Caki2 (cell line): ENCODE results near the gene TMA7B. TPM values are rescaled to one million over a fixed set of nuclear protein-coding genes. Genes with fewer than 3 reads are reported as not detected.

ENCODE experiments used
- DNase-seq: peaks from one replicate; pipeline ENCODE4 v3.0.0-alpha.2; 2015; ENCODE audit warnings: low read depth
- in situ Hi-C: cut with HindIII; loops from 2 replicates; pipeline ENCODE4 v1.10.0; 2016; ENCODE audit warnings: low sequenced_read_pairs, low pct_unique_long_range_greater_than_20kb, mixed read lengths
- total RNA-seq: library from RNA; depleted of rRNA; stranded (reverse); fragments of >200 nt; shearing (Covaris generic); gene quantifications from 2 replicates; pipeline ENCODE4 v1.2.3, GENCODE V29; 2014; ENCODE audit warnings: low replicate concordance; rRNA removed

TMA7B gene
- not detected in 2 replicates for total RNA-seq

DNA sequence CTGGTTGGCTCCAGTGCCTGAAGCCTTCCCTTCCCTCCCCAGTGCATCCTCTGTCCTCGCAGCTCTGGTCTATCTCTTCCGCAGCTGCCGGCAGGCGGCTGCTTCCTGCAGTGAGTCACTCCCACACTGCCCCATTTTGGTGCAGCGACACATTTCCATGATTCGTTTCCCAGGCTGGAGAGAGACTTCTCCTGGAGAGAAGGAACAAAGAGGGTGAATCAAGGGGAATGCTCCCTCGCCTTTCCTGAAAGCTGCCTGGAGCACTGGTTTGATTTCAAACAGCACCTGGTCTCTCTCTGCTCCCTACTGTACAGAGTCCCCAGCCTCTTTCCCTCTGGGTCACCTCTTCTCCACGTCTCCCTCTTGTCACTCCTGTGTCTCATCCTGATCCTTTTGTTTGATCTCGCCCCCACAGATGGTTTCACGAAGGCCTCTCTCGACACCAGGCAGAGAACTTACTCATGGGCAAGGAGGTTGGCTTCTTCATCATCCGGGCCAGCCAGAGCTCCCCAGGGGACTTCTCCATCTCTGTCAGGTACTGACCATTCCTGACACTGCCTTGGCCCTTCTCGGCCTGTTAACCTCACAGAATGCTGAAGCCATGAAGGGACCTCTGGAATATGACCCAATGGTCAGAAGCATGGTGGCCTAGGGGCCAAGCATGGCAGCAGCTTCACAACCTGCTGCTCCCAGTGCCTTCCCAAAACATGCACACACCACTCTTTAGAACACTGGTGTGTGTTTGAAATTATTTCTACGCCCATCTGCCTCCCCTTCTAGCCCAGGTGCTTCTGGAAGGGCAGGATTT is at the start of gene TMA7B:
Gene TMA7B (plus strand): TSS at position 758 of the 808 bp plus-strand sequence. CDS start 3,978 bp downstream, outside the sequence.
- DNase-seq = peak; percentile 34
- in situ Hi-C loops = no loop called here

DNA sequence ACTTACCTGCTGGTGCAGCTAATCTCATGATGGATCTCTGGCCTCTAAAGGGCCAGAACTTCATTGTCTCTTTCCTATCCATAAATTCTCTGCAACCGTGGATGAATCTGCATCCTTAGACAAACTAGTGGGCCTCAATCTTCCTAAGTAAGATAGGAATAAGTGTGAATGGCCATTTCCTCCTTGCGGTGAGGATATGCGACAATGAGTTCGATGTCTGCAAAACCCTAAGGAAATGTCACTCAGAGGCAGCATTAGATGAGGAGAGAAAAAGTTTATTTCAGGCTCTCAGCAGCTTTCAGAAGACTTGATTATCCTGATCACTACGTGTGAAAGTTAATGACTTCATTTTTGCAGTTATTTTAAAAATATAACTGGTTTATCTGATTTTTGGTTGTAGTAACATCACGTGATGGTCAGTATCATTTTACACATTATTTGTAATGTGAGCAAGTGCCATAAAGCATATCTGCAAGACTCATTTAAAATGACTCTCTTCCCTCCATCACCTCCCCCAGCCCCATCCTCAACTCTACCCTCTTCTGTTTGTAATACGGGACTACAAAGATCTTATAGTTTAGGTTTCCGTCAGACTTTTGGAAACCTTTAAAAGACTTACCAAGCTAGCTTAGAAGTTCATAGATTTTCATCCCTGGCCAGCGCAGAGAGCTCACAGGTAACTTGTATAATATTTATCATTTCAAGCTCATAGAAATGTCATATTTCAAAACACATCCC is 49.2 kb upstream of the TMA7B start:
- no peak for DNase-seq
- in situ Hi-C loops = no loop called here

DNA sequence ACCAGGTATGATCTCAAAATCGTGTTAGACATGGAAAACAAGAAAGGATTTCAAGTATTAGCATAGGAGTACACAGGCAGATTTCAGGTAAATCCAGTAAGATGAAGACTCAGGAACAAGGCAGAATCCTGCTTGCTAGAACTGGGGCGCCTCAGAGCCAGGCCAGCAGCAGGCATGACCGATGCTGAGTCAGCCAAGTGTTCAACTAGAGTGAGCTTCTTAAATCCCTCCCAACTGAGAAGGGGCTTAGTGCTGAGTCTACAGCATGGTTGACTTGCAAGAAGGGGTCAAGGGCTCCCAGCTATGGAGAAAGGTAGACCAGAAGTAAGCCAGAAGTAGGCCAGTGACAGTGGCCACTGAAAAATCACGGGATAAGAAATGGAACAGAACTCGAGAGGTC is 46.9 kb upstream of the TMA7B start:
- in situ Hi-C loops = no loop called here
- DNase-seq = no peak

DNA sequence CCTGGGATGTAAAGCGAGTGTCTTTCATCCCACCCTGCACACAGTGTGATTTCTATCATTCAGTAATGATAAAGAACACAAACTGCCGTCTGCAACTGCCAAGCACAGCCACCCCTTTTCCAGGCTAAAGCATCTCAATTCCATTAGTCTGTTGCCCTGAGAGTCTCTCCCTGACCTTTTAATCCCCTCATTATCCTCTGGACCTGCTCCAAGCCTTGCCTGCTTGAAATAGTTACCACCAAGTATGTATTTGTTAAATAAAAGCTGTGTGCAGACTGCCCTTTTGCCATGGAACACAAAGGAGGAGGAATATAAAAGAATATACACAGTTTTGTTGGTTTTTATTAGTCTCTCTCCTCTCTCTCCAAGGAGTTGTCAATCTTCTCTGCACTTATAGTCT is 46.3 kb upstream of the TMA7B start:
- in situ Hi-C loops = no loop called here
- DNase-seq = no peak

DNA sequence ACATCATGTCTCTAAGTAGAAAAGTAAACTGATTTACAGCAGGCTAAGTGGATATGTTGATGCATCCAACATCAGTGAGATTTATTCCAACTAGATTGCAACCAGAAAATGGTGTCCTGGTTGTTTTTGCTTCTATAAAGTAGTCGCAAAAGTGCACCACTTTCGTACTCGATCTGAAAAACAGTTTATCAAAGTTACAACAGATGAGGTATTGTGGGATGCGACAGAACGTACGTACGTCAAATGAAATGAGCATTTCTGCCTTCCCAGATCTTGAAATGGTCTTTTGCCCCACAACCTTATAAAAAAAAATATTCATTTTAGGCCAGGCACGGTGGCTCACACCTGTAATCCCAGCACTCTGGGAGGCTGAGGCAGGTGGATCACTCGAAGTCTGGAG is 45.6 kb upstream of the TMA7B start:
- no peak for DNase-seq
- in situ Hi-C loops = no loop called here

DNA sequence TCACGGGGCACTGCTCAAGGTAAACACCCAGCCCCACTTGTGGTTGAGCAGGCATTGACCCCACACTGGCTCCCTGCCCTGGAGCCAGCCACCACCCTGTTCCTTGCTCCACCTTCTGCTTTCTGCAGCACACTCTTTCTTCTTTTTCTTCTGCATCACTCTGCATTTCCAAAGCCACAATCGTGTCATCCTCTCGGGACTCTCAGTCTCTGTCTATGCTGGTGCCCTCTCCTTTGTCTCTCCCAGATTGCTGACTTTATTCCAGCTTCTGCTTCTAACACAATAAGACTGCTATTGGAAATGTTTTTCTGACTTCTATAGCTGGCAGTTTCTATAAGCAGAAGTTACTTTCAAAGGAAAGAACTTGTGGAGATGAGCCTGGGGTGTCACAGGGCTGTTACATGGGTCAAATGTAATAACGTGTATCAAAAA is 44.9 kb upstream of the TMA7B start:
- in situ Hi-C loops = no loop called here
- peak; percentile 3 for DNase-seq

DNA sequence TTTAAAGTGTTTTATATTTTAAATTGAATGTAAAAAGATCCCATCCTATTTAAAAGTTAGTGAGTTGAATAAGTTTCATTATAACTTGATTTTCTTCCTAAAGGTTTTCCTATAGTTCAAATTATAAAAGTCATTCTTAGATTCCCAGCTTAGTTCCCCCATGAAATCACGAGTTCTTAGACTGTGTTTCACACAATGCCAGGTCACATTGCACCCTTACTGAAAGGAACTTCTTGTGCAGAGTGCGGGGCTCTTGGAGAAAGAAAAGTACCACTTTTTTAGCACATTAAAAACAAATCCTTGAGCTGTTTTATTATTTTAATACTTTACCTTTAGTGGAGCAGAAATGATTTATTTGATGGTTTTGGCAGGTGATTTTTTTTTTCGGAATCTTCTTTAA is 43.7 kb upstream of the TMA7B start:
- in situ Hi-C loops = no loop called here
- no peak for DNase-seq

DNA sequence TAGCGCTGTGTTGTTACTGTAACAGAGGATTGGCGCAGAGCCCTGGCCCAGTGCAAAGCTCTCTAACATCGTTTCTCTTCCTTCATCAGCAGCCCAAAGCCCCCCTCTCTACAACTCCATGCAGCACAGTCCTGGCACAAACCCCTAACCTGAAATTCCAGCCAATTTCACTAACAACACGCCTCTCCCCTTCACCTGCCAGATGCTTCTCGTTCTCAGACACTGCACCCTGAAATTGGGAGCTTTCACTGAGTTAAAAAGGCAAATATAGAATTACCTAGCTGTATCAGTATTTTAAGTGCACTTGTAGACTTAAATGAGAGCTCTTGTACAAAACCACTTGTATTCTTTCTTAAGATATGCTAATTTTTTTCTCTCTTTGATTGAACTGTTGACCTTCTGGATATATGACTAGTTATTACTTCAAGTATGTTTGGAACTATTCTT is 43.0 kb upstream of the TMA7B start:
- no peak for DNase-seq

DNA sequence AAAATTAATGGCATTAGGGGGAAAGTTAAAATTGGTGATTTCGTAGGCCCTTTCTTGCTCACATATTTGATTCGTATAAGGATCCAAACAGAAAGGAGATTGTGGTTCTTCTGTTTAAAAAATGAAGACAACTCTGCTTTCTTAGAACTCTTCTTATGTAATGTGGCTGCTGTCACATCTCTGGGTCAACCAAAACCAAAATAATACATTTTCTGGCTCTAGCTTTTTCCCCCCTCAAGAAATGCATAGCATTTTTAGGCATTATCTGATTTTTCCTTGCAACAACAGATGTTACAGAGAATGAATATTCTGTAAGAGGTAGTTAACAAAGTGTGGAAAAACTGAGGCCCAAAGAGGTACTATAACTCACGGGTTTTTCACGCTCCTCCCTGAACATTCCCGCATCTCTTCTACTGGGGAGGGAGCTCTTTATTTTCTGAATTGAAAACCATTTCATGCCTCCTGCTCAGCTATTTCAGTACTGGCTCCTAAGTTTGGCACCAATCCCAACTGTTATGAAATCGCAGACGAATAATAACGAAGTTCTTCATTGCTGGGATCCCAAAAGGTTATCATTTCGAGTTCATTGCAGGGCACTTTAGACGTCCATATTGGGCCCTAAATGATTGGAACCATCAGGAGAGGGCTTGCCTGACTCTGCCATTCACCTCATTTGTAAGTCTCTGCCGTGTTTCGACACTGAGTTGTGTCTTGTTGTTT is 42.3 kb upstream of the TMA7B start:
- no peak for DNase-seq
- in situ Hi-C loops = no loop called here

More for the DNA sequence above, 43.0 kb upstream of the TMA7B start:
- in situ Hi-C loops = no loop called here

DNA sequence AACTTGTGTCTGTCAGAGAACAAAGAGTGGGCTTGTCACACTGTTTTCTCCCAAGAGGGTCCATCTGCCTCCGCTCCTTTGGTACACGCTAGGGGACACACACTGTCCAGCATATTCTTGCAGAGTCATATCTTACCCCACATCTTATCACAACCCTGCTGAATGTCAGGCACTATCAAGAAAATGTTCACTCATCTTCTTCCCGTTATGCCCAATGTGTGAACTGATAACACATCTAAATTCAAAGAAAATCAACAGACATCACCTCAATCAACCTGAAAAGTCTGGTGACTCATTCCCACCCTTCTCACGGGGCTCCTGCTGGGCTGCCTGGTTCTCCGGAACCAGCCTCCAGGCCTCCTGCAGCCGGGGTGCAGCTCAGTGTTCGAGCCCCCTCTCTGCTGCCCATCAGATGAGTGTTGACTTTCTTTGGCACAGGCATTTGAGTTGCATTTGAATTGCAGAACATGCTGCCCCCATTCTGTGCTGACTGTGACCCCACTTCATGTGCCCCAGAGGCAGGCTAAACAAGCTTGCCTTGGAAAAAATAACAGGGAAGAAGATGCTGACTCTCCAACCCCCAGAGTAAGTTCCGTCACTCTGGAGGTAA is 40.0 kb upstream of the TMA7B start:
- in situ Hi-C loops = no loop called here
- DNase-seq = no peak

DNA sequence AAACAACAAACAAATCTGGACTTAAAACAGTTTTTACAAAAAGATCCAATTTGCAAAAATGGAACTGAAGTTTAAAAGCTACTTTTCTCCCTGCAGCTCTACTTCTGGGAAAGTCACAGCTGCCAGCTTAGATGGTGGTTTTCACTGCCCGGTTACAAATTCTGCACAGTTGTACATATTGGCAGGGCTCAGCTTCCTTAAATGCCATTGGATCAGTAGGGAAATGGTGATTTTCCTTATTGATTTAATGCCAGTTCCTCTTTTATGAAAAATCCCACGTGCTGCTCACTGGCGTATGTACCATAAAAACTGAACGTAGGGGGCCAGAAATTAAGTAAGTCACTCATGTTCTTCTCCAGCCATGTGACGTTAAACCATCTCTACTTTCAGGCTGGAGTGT is 36.5 kb upstream of the TMA7B start:
- in situ Hi-C loops = no loop called here
- DNase-seq = no peak

DNA sequence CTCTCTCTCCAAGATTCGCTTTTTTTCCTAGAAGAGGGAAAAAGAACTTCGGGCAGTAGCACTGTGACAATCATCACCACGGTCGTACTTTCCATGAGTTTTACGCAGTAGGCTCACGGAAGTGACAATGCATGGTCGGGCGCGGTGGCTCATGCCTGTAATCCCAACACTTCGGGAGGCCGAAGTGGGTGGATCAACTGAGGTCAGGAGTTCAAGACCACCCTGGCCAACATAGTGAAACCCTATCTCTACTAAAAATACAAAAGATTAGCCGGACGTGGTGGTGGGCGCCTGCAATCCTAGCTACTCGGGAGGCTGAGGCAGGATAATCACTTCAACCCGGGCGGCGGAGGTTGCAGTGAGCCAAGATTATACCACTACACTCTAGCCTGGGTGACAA is 35.9 kb upstream of the TMA7B start:
- DNase-seq = no peak
- in situ Hi-C loops = no loop called here

DNA sequence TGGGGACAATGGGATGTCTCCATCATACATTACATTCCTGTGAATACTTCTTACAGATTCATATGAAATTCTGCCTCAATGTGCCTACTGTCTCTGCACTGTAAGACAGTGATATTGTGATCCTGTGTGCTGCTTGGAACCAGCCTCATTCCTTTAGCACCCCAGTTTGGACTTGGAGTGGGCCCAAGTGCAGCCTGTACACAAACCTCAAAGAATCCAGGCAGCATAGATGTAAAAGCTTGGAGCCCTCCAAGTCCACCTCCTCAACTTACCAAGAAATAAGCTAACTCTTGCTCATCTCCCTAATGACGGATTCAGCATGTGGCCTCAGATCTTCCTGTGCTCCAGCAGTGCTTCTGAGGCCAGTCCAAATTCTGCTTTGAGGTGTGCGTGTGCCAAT is 34.9 kb upstream of the TMA7B start:
- in situ Hi-C loops = no loop called here
- no peak for DNase-seq

DNA sequence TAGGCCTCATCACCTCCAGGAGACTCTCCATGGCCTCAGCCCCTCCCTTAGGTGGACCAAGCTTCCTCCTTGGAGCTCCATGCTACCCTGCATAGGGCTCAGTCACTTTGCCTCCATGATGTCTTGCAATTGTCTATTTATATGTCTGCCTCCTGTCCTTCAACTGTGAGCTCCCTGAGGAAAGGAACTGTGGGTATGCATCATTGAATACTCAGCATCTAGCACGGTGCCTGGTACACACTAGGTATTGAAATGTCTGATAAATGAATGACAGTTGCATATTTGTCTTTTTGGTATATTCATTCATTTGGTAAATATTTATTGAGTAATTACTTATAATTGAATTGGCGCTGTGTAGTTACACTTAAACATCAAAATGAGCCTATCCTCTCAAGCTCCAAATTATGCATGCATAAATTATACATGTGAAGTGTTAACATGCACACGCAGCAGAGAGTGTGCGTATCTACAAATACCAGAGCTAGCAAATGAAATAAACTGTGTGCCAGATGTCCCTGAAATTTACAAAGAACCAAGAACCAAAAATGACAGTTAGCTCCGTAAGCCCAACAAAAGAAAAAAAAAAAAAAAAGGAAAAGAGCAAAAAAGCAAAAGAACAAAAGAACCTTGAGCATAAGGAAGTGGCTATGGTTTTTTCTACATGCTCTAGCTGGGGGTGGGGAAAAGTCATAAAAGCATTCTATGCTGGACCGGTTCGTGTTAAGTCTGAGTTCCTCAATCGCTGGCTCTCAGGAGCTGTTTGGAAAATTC is 34.1 kb upstream of the TMA7B start:
- in situ Hi-C loops = no loop called here
- no peak for DNase-seq

DNA sequence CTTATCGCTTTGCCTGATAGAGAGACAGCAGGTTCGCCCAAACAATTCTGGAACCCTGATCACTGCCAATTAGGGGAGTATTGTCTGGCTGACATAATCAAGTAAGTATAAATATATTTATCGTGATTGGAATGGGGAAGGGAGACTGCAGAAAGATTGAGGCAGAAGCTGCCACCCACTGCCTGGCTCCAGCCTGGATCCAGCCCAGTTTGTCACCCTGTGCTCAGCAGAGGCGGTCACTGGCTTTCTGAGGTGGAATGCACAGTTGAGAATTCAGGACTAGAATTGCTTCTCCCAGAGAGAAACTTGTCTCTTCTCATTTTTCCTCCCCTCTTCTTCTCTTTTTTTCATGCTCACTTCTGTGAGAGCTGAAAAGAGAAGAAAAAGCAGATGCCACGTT is 33.4 kb upstream of the TMA7B start:
- DNase-seq = no peak
- in situ Hi-C loops = no loop called here

DNA sequence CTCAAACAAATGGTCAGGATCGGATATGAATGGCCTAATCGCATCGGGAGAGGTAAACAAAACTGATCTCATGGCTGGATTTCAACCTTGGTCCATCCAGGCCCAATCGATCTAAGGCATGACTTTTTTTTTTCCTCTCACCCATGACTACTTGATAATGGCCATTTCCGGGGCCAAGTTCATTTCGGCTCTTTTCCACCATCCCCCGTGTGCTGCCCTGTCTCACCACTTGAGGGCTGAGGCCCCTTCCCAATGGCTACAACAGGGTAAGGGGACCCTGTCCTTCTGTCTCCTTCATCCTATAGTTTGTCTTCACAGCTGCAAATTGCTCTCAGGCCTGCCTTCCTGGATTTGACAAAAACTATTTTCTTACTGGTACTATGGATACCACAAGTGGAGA is 32.7 kb upstream of the TMA7B start:
- in situ Hi-C loops = no loop called here
- DNase-seq = no peak

DNA sequence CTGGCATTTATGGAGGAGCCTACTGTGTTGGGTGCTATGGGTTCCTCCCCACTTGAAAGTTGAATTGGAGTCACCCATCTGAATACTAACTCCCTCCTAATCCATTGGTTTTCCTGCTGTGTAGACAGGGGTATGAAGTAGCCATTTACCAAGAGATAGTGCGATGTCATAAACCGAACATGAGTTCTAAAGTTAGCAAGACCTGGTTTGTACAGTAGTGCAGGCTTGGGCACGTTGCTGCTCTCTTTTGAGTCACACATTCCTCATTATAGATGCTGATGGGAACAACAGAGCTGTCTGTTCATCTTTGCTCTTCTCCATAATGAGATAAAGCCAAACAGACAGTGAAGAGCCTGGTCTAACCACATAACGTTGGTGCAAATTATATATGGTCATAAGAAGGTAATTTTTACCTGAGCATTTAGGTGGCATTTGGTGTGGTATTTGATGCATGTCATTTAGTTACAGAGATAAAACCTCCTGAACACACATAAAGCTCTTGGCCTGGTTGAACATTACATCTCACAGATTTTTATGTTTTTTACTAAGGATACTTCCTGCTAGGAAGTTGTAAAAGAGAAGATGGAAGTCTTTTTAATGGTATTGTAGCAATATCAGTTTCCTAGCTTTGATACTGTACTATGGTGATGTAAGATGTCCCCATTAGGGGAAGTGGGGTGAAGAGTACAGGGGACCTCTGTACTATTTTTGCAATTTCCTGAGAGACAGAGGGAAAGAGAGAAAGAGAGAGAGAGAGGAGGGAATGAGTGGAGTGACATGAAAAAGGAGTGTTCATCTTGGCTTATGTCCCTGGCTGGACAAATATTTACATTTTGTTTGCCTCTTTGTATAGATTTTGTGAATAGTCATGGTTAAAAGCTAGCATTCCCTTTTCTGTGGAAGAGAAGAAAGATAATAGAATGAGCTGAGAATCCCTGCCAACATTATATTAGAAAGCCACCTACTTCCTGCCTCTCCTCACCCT is 31.4 kb upstream of the TMA7B start:
- in situ Hi-C loops = no loop called here
- DNase-seq = no peak
